GM19035 (cell line): ENCODE data around the gene CACNG3.
"Not testable (repeated sequence)": the region's sequence is repeated elsewhere in the genome, so short reads cannot be mapped to it uniquely, and the experiment has no call there.

ENCODE experiments used
- ATAC-seq: cut with Tn5 transposase; IDR thresholded peaks from one replicate; pipeline ENCODE4 v1.9.1; 2021; ENCODE audit not compliant: unreplicated experiment

CACNG3 gene

DNA sequence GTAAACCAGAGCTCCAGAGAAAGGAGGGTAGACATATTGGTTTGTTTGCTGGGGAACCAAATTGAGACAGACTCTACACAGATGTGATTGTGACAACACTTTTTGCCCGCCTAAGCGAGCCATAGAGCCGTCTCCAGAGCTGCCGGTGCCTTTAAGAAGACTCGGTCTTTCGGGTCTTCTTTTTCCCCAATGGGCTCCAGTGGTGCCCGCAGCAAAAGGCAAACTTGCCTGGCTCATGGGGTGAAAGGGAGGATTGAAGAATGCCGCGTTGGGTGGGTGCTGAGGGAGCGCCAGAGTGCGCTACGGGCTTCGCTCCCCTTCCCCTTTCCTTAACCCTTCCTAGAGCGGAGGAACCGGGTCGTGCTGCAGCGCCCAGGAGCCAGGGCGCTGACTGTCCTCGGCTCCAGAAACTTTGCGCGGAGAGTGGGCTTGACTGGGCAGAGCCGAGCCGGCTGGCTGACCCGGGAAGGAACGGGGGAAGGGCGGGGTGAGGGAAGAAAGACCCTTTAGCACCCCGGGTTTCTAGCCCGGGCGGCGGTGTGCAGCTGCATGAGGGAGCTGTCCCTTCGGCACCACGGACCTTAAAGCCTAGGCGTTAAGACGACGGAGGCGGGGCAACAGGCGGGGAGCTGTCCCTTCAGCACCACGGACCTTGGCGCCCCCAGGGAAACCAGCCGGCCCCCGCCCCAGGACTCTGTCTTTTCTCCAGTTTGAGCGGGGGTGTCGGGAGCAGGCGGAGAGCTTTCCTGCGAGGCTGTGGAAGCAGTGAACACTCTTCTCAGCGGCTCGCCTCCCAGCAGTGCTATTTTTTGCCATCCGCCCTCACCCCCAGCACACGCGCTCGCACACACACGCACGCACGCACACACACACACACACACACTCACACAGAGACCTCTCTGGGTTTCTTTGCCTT lies at the start of gene CACNG3:
TSS of gene CACNG3 (plus strand) at position 880 of the 916 bp plus-strand sequence. CDS start 420 bp downstream, outside the sequence.
- no peak for ATAC-seq

- no peak for ATAC-seq
Measured at GRCh38 chr16:24206926-24207325, 49.2 kb upstream of the CACNG3 start.

DNA sequence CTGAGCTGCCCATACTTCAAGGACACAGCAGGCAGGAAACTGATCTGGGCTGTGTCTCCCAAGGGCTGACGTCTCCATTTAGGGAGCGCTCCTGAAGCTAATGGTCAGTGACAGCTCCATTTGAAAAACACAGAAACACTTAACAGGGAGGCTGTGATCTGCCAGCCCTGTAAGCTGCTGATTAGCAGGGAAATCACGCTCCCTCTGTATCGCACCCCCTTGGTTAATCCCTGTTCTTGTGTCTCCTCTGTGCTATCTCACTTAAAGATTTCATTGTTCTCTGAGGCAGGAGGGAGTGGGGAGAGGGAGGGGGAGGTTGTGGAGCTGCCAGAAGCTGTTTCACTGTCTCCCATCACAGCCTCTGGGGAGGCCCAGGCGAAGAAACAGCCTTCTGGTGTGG lies 47.4 kb upstream of the CACNG3 start:
- no peak for ATAC-seq

GRCh38 chr16:24214992-24215391 lies 41.1 kb upstream of the CACNG3 start:
- ATAC-seq: no peak

DNA sequence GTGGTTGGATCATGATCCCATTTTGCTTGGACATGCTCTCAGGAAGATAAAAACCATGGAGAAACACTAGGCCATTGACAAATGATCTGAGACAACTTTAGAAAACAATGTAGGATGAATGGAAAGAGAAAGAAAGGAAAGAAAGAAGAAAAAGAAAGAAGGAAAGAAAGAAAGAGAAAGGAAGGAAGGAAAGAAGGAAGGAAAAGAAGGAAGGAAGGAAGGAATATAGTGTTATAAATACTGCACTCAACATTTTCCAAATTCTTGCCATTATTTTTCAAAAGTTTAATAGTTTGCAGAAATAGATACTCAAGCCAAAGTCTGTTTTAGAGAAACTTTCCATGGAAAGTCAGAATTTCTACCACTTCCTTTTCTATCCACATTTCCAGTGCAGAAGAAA lies 39.2 kb upstream of the CACNG3 start:
- no peak for ATAC-seq

- no peak for ATAC-seq
Measured at GRCh38 chr16:24217461-24217860, 38.7 kb upstream of the CACNG3 start.

- no peak for ATAC-seq
Measured at GRCh38 chr16:24218299-24218698, 37.8 kb upstream of the CACNG3 start.

- ATAC-seq: no peak
Measured at GRCh38 chr16:24221219-24221618, 34.9 kb upstream of the CACNG3 start.

DNA sequence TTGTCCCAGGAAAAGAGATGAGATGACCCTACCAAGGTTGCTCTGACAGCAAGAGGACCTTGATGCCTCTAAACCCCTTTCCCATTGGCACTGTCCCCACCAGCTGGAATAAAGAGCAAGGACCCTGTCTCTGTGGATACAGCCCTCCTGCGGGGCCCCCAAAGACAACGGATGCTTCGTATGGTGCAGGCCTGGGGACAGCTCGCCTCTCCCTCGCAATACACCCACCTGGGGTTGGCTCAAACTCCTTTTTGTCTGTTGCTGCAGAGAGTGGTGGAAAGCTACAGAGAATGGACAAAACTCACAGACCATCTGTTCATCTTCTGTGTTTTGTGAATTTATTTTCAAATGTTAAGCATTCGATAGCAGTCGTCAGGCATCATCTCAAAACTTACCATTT lies 27.6 kb upstream of the CACNG3 start:
- no peak for ATAC-seq

- ATAC-seq: no peak
Measured at GRCh38 chr16:24232936-24233335, 23.2 kb upstream of the CACNG3 start.

DNA sequence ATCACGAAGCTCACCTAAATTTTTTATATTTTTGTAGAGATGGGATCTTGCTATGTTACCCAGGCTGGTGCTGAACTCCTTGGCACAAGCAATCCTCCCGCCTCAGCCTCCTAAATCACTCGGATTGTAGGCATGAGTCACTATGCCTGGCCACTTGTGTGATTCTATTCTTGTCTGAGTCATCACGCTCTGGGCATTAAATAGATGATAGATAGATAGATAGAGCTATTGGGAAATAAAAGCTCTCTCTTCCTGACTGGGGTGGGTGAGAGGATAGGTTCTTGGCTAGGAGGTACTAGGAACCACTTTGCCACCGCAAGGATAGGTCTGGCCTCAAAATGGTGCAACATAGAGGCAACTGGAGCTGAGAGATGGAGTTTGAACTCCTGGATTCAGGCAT lies 21.4 kb upstream of the CACNG3 start:
- no peak for ATAC-seq

- no peak for ATAC-seq
Measured at GRCh38 chr16:24235806-24236205, 20.3 kb upstream of the CACNG3 start.

DNA sequence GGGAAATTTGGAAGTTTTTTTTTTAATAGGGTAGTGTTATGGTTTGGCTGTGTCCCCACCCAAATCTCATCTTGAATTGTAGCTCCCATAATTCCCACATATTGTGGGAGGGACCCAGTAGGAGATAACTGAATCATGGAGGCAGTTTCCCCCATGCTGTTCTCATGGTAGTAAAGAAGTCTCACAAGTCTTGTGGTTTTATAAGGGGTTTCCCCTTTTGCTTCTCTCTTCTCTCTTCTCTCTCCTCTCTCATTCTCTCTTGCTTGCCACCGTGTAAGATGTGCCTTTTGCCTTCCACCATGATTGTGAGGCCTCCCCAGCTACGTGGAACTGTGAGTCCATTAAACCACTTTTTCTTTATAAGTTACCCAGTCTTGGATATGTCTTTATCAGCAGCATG lies 17.3 kb upstream of the CACNG3 start:
- not testable (repeated sequence) for ATAC-seq

DNA sequence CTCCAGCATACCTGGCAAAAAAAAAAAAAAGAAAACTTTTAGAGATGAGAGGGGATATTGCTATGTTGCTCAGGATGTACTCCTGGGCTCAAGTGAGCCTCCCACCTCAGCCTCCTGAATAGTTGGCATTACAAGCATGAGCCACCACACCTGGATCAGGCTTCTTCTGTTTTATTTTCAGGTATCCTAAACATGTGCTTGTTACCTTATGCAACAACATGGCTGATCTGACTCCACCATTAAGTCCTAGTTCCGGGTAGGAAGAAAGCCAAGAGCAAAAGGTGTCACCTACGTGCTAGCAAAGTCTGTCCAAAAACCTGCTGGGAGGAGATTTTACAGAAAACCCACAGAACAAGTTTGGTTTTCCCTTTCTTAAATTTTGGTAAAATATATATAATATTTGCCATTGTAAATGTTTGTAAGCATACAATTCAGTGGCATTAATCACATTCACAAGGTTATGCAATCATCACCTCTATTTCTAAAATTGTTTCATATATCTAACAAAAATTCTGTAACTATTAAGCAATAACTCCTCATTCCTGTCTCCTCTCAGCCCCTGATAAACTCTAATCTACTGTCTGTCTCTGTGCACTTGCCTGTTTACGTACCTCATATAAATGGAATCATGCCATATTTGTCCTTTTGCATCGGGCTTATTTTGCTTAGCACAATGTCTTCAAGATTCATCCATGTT lies 9.1 kb upstream of the CACNG3 start:
- ATAC-seq: no peak

GRCh38 chr16:24253192-24253591 lies 2.9 kb upstream of the CACNG3 start:
- ATAC-seq: no peak

DNA sequence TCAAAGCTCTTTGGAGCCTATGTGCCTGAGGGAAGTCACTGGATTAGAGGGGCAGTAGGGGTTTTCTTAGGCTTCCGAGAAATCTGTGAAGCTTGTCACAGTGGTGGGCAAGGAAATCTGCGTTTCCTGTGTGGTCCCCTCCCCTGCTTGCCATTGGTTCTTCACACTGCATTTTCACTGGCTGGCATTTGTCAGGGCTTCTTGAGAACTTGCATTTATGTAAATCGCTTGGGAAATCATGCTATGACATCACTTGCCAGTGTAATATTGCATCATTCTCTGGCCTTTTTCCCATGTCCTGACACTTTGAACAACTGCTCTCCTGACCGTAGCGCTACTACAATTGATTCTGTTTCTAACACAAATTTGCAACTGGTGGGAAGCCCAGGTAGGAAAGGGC lies 1.8 kb downstream of the CACNG3 start:
- ATAC-seq: no peak

- no peak for ATAC-seq
Measured at GRCh38 chr16:24258791-24259190, 2.7 kb downstream of the CACNG3 start.

DNA sequence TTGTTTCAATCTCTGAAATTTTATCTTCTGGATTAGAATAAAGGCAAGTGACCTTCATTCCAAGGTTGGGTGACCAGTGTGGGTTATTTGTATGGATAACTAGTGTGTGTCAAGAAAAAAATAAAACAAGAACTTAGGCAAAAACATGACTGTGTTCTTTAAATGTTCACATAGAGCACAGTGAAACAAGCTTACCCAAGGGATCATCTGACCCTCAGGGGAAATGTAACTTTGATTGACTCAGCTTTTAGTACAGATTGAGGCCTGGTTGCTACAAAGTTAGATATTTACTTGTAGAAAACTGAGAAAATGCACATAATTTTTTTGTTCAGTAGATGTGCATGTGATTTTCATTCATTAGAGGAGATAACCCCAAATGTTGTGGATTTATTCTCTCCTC lies 6.7 kb downstream of the CACNG3 start:
- ATAC-seq: no peak

DNA sequence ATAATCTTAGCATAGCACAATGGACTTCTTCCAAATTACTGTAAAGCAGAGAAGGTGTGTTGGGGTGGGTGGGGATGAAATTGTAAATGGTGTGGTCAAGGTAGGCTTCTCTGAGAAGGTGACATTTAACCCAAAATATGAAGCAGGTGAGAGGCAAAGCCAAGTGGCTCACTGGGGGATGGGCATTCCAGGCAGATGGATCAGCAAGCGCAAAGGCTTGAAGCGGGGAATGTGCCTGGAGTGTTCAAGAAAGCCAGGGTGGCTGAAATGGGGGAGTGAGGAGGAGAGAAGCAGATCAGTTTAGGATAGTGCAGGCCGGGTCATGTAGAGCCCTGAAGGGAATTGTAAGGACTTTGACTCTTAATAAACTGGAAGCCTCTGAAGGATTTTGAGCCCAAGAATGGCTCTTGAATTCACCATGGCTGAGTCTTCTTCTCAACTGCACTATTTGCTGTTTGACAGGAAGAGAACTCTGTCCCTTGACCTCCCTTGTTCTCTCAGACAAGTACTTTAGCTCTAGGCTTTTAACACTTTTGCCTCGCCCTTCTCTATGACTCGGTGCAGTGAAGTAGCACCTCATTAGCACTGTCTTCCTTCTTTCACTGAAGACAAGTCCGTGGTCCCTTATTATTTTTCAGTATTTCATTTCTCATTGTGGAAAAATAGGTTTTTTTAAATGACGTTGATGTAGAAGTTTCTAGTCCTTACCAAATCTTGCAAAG lies 14.7 kb downstream of the CACNG3 start:
- ATAC-seq: no peak

DNA sequence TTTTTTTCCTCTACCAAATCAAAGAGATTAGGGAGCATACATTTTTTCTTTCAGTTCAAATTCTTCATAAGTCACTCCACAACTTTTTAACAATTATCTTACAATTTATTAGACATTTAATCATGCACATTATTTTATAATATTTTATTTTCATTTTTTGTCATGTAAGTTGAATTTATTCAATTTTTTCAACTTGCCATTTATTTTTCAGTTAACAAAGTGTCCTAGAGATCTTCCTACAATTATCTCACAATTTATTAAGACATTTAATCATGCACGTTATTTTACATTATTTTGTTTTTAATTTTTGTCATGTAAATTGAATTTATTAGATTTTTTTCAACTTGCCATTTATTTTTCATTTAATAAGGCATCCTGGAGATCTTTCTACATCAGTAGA lies 16.2 kb downstream of the CACNG3 start:
- ATAC-seq: no peak

DNA sequence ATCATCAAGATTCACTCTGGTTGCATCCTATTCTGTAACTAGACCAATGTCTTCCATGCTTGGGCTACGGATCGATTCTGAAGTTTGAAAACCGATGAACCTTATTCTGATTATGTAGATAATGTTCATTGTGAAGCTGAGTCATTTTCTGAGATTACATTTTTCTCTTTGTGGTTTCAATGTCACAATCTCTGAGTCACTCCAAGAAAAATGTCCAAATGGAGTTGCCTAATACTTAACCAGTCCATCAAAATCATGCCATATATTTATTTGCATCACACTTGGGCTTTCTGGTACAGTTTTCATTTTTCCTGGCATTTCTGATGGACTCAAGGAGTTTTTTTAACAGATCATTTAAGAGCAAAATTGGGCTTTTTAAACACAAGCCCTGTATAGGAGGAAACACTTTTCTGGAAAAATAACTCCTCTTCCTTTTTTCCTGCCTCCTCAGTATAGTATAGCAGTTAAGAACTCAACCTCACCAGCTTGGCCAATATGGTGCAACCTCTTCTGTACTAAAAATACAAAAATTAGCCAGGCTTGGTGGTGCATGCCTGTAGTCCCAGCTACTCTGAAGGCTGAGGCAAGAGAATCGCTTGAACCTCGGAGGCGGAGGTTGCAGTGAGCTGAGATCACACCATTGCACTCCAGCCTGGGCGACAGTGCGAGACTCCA lies 17.5 kb downstream of the CACNG3 start:
- ATAC-seq: no peak
